Stimulated activated CD8-positive, alpha-beta memory T cell treated with anti-CD3 and anti-CD28 coated beads, Interleukin-15, amount 100 ng/mL, for 48 hours (primary cell): Measurements from ENCODE around the gene KCNMB4.
"Not testable (repeated sequence)": the region's sequence is repeated elsewhere in the genome, so short reads cannot be mapped to it uniquely, and the experiment has no call there.

ENCODE experiments used
- DNase-seq, 2 donors: peaks; one replicate each; pipeline ENCODE4 v3.0.0-alpha.2; 2020; ENCODE audit warnings: low read depth in 2 of 2

KCNMB4 gene

GRCh38 chr12:70372881-70373280 is 6.8 kb downstream of the KCNMB4 start:
- no peak for DNase-seq

- no peak for DNase-seq
Measured at GRCh38 chr12:70379846-70380245, 13.8 kb downstream of the KCNMB4 start.

- DNase-seq, result no peak
Measured at GRCh38 chr12:70383484-70383883, 17.4 kb downstream of the KCNMB4 start.

DNA sequence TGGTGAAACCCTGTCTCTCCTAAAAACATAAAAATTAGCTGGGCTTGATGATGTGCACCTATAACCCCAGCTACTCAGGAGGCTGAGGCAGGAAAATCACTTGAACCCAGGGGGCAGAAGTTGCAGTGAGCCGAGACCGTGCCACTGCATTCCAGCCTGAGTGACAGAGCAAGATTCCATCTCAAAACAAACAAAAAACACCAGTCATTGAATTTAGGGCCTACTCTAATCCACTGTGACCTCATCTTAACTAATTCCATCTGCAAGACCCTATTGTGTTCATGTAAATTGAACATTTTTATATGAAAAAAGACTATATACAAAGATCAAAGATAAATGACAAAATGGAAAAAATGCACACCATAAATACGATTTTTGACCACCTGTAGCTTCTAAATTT is 17.8 kb downstream of the KCNMB4 start:
- DNase-seq, result no peak

DNA sequence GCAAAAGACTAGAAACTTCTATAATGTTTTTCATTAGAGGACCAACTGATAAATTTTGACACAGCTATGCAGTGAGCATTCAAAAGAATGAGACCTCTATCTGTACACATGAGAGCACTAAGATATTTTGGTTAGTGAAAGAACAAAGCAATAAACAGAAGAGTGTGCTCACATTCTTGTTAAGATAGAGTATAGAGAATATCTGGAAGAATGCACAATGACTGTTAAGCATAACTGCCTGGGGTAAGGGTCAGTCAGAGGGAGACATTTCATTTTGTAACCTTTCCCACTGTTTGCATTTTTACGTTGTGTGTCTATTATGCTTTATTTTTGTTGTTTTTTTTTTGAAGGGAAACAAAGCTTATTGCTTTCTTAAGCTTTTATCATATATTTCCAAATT is 20.7 kb downstream of the KCNMB4 start:
- DNase-seq, result no peak

DNA sequence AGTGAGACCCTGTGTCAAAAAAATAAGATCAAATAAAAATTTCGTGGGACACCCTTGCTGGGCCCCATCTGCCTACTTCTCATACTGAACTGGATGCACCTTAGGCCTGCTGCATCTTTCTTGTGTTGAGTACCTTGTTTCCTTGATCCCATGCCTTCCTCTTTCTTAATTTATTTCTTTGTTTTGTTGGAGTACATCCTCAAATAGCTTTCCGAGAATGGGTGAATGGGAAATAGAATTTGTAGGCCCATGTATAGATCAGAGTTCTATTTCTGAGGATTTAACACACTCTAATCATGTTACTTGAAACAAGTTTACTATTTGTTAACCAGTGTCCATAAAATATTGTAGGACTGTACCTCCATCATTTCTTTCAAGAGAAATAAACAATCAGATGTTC is 23.6 kb downstream of the KCNMB4 start:
- no peak for DNase-seq

- not testable (repeated sequence) for DNase-seq
Measured at GRCh38 chr12:70392631-70393030, 26.5 kb downstream of the KCNMB4 start.

DNA sequence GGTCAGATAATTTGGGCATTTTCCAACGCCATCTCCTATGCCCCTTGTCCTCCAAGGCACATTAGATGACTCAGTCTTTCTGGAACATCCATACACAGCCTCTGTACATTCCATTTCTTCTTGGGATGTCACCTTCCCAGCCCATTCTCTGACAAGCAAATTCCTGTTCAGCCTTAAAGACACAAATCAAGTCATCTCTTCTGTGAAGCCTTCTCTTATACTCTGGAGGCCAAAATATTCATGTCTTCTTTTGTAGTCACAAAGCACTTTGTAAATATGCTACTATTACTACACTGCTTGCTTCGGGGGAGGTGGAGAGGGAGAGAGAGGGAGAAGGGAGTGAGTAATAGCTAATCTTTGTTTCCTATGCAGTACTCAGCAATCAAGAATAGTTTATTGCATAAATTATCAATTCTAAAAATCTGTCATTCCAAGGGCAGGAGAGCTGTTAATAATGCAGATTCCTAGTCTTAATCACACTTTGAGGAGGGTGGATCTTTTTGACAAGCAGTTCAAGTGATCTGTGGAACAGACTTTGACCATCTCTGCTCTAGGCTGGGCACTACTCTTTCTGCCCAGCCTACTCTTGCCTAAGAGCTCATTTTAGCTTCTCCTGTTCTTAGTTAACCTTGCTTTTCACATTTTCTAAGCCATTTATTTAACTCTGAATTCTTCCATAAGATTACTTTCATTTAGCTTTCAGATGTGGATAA is 27.9 kb downstream of the KCNMB4 start:
- DNase-seq, result no peak

GRCh38 chr12:70398002-70398401 is 31.9 kb downstream of the KCNMB4 start:
- no peak for DNase-seq

- no peak for DNase-seq
Measured at GRCh38 chr12:70398862-70399261, 32.8 kb downstream of the KCNMB4 start.

DNA sequence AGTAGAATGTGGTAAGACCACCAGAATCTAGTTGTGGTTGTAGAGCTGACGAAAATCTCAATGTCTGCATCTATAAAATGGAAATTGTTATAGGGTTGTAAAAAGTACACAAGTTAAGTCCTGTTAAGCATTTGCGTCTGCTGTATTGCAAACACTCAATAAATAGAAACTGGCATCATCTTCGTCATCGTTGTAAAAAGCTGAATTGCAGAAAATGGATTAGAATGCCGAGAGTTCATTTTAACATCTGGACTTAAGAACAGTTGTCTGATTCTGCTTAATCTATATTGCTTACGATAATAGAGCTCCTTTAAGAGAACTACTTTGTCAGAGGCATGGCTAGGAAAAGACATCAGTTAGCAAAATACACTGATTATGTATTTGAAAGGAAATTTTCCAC is 33.2 kb downstream of the KCNMB4 start:
- DNase-seq, result no peak

DNA sequence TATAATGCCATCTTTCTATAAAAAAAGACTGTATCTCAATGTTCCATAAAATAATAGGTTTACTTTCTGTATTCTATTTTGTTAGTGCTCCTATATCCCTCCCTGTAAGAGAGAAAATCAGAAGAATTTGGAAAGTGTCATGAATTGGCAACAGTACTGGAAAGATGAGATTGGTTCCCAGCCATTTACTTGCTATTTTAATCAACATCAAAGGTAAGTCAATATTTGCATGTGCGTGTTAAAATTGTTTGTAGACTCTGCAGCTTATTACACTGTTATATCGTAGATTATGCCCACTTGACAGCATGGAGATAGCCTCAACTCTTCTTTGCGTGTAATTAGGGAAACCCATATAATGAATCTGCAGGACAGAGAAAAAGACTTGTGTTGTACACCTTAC is 34.0 kb downstream of the KCNMB4 start:
- no peak for DNase-seq

- DNase-seq, result no peak
Measured at GRCh38 chr12:70402597-70402996, 36.5 kb downstream of the KCNMB4 start.

DNA sequence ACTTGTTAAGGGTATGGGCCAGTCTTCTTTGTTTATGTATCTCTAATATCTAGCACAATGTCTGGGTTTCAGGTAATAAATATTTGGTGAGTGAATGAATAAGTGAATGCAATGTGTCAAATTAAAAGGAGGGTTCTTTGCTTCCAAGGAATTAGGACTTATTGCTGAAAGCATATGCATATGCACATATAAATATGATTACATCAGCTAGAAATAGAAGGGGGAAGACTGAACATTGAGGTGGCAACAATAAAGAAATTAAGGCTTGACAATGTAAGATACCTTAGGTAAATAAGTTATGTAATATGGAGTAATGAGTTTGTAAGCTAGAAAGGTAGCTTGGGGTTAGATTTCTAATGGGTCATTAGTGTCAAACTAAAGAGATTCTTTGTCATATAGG is 37.7 kb downstream of the KCNMB4 start:
- DNase-seq, result no peak

DNA sequence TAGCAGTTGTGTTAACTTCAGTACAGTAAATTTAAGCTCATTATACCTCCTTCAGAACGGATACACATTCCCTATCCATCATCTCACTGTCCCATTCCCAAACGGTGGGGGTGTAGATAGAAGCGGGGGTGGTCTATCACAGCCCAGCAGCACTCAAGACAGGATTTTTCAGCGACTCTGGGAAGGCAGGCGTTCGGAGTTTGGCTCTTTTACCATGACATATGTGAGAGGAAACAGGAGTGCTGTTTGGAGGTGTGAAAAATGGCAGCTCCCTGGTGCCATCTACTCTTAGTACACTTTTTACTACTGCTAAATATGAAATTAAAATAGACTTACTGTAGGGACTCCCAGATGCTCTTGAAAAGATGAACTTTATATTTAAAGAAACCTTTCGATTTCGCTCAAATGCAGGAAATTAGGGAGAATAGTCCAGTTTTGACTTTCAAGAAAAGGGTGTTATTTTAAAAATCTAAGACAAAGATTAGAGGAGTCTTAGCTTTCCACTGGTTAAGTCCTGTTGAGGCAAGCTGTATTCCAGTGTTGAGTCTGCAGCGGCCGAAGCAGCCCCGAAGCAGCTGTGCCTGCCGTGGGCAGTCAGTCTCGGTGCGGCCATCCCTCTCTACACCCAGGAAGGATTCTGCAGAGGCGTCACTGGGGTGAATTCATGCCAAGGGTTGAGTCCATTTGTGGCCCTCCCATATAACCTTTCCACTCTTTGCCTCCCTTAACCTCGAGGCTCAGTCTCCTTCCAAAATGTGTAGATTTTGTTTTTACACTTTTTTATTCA is 42.1 kb downstream of the KCNMB4 start:
- DNase-seq, result no peak

DNA sequence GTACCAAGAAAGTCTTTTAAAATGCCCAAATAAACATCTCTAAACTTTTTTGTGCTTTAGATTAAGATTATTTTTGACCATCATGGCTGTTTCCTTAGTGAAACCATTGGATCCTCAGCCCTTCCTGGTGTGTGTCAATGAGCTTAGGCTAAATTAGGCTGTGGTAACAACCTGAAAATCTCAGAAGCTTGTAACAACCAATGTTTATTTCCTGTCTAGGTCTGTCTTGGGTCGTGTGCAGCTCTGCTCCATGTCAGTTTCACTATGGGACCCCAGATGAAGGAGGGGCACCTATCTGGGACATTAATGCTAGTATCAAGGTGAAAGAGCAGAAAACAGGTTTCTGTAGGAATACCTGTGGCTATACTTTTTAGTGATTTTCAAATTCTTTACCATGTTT is 49.9 kb downstream of the KCNMB4 start:
- DNase-seq, result no peak

DNA sequence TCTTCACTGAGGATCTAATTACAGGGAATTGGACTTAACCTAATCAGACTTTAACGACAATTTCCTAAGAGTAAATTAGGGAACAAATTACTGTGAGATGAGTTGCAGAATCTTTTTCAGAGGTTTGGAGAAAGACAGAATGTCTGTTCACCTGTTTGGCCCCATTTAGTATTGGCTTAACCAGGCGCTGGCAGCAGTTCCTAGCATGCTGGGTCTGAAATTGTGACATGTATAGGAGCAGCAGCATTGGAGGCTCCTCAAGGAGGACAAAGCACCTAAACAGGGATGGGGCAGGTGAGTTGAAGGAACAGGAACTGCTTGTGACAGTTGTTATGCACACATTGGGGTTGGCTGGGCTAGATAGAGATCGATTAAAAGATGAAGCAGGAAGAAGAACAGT is 51.0 kb downstream of the KCNMB4 start:
- no peak for DNase-seq

DNA sequence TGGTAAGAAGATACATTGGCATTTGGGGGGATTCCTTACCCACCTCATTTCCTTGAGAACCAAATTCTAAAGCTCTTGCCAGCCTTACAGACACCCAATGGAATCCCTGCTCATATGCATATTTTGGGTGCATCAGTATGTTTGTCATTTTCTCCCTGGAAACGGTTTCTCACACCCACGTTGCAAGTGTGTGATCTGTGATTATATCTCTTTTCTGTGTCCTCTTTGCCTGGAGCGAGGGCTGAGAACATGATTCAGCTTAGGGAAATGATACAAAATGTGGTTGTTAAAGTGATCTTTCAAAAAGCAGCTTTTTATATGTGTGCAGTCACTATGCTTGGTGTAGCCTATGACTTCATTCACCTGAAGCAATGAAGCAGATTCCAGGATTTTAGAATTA is 52.0 kb downstream of the KCNMB4 start:
- DNase-seq, result no peak

GRCh38 chr12:70422631-70423030 is 56.5 kb downstream of the KCNMB4 start:
- no peak for DNase-seq

DNA sequence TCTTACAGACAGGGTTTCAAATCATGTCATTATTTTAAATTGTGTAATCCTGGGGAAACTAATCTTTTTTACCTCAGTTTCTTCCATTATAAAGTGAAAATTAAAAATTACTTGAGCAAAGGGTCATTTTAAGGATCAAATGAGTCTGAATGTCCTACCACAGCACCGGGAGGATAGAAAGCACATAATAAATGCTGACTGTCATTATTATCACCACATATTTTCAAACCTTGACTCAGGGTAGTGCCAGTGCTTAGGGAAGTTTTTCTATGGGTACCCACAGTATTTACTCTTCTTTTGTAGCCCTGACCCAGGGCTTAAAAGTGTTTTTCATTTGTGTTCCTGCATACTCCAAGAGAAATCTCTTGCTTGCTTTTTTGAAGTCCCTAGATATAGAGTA is 60.5 kb downstream of the KCNMB4 start:
- no peak for DNase-seq

- DNase-seq, result no peak
Measured at GRCh38 chr12:70427611-70428010, 61.5 kb downstream of the KCNMB4 start.

- no peak for DNase-seq
Measured at GRCh38 chr12:70430400-70430799, 64.3 kb downstream of the KCNMB4 start.

DNA sequence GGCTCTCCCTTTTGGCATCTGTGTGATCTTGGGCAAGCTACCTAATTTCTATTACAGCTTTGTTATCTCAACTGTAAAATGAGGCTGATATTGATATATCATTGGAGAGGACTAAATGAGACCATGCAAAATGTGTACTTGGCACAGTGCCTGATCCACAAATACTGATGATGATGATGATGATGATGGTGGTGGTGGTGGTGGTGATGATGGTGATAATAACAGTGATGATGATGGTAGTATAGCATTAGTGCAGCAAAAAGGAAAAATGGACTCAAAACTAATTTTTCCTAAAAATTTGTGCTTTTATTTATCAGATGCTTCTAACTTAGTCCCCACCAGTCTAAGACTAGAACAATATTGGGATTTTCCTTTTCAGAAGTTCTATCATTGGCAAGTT is 70.7 kb downstream of the KCNMB4 start:
- DNase-seq, result no peak
